ENCODE data around the gene RAET1G. TPM values are rescaled to one million over a fixed set of nuclear protein-coding genes. Genes with fewer than 3 reads are reported as not detected.

The RAET1G gene
- total RNA-seq, 1 experiment from 2014 or later: 1.2 TPM

DNA sequence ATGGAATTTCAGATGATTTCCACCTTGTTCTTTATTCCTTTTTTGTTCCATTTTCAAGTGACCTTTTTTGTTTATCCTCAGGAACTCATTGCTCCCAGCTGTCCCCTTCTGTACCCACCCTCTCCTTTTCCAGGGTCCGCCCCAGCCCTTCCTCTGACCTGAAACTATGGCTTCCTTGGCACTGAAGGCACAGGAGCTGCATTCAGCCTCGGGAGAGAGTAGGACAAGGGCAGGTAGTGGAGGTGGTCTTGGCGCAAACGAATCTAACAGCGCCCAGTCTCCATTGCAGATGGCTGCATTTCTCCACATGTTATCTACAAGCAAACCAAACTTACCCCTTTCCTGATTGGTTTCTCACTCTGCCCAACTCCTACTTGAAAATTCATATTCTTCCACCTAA lies 10.1 kb upstream of the RAET1G start:
- H3K36me3 ChIP-seq (ENCODE audit: control insufficient read depth, insufficient read depth, low read length): no peaks in the 10 kb centered on the region
- in situ Hi-C loops (cut with HindIII; ENCODE audit: low pct_unique_long_range_greater_than_20kb, low sequenced_read_pairs): no loop called here
- H3K9me3 ChIP-seq (ENCODE audit: control insufficient read depth, insufficient read depth, low read depth, low read length): no peaks in the 10 kb centered on the region
- no TSS peak for BruUV-seq (replicated peaks)
- TF ChIP-seq TCF7L2 (IDR thresholded peaks at IDR 0.05; ENCODE audit: low read depth, low read length) (no peak), POLR2AphosphoS5 (IDR thresholded peaks at IDR 0.05; ENCODE audit: low read depth, low read length) (no peak), SIN3A (IDR thresholded peaks at IDR 0.05; ENCODE audit: borderline replicate concordance, insufficient read depth, low read depth, low read length) (no peak), REST (IDR thresholded peaks at IDR 0.05; ENCODE audit: insufficient read depth in 1 of 2, low read depth in 2 of 2, low read length in 1 of 2) (no peak)
- TF ChIP-seq, protein P1, sequence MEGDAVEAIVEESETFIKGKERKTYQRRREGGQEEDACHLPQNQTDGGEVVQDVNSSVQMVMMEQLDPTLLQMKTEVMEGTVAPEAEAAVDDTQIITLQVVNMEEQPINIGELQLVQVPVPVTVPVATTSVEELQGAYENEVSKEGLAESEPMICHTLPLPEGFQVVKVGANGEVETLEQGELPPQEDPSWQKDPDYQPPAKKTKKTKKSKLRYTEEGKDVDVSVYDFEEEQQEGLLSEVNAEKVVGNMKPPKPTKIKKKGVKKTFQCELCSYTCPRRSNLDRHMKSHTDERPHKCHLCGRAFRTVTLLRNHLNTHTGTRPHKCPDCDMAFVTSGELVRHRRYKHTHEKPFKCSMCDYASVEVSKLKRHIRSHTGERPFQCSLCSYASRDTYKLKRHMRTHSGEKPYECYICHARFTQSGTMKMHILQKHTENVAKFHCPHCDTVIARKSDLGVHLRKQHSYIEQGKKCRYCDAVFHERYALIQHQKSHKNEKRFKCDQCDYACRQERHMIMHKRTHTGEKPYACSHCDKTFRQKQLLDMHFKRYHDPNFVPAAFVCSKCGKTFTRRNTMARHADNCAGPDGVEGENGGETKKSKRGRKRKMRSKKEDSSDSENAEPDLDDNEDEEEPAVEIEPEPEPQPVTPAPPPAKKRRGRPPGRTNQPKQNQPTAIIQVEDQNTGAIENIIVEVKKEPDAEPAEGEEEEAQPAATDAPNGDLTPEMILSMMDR (IDR thresholded peaks at IDR 0.05): no peak
- no peak for ATAC-seq
- no peak for DNase-seq (ENCODE audit: low read depth, low spot score)
- CTCF ChIA-PET: no interaction called here
- no peak overlapping the region for H3K4me3 ChIP-seq (ENCODE audit: low read depth in 2 of 2, low read length in 2 of 2)
- intact Hi-C loops (cut with micrococcal nuclease; ENCODE audit: unreplicated experiment): no loop called here
- no peaks in the 10 kb centered on the region; the same call in 1 of the 2 replicates for H3K4me1 ChIP-seq (ENCODE audit: control insufficient read depth, insufficient read depth, low read length)
- peaks cover 20% of the 10 kb centered on the region for H3K27me3 ChIP-seq (ENCODE audit: control insufficient read depth, insufficient read depth, low read length)
- POLR2A ChIA-PET: no interaction called here
- H3K27ac ChIP-seq (ENCODE audit: low read length): no peak overlapping the region

GRCh38 chr6:149931501-149931900 lies 8.6 kb upstream of the RAET1G start:
- POLR2A ChIA-PET: no interaction called here
- no TSS peak for BruUV-seq (replicated peaks)
- DNase-seq (ENCODE audit: low read depth, low spot score): no peak
- no peaks in the 10 kb centered on the region for H3K9me3 ChIP-seq (ENCODE audit: control insufficient read depth, insufficient read depth, low read depth, low read length)
- TF ChIP-seq, protein P1 (IDR thresholded peaks at IDR 0.05): no peak
- TF ChIP-seq SIN3A (IDR thresholded peaks at IDR 0.05; ENCODE audit: borderline replicate concordance, insufficient read depth, low read depth, low read length) (no peak), REST (IDR thresholded peaks at IDR 0.05; ENCODE audit: insufficient read depth in 1 of 2, low read depth in 2 of 2, low read length in 1 of 2) (no peak), TCF7L2 (IDR thresholded peaks at IDR 0.05; ENCODE audit: low read depth, low read length) (no peak), POLR2AphosphoS5 (IDR thresholded peaks at IDR 0.05; ENCODE audit: low read depth, low read length) (no peak)
- in situ Hi-C loops (cut with HindIII; ENCODE audit: low pct_unique_long_range_greater_than_20kb, low sequenced_read_pairs): no loop called here
- peaks cover 10% of the 10 kb centered on the region for H3K27me3 ChIP-seq (ENCODE audit: control insufficient read depth, insufficient read depth, low read length)
- intact Hi-C loops (cut with micrococcal nuclease; ENCODE audit: unreplicated experiment): no loop called here
- CTCF ChIA-PET: no interaction called here
- H3K27ac ChIP-seq (ENCODE audit: low read length): no peak overlapping the region
- no peak for ATAC-seq
- H3K36me3 ChIP-seq (ENCODE audit: control insufficient read depth, insufficient read depth, low read length): no peaks in the 10 kb centered on the region
- H3K4me3 ChIP-seq (ENCODE audit: low read depth in 2 of 2, low read length in 2 of 2): no peak overlapping the region
- H3K4me1 ChIP-seq (ENCODE audit: control insufficient read depth, insufficient read depth, low read length): peaks cover under 1% of the 10 kb centered on the region; the same call in 1 of the 2 replicates

Measured in Panc1 (cell line).